Transverse colon (tissue), 4 donors: Measurements from ENCODE around the gene BBS12.

Experiments
- CTCF ChIP-seq, 5 experiments: fragments of 200-600 bp in 3 of 5; fragments of 450-650 bp in 2 of 5; sonication (generic) in 3 of 5; IDR thresholded peaks; 1 replicate in 2 of 5; 2 replicates in 3 of 5; pipeline ENCODE4 v1.5.1; 2016 to 2017; ENCODE audit warnings: antibody characterized with exemption in 5 of 5, inconsistent platforms in 3 of 5, mild to moderate bottlenecking in 2 of 5, moderate library complexity in 1 of 5
- EP300 ChIP-seq: sonication (generic); formaldehyde crosslinking; IDR thresholded peaks from one replicate; pipeline ENCODE4 v1.6.1; 2017; ENCODE audit warnings: antibody characterized with exemption, low read depth
- POLR2A ChIP-seq: fragments of 450-650 bp; IDR thresholded peaks from one replicate; pipeline ENCODE4 v1.6.1; 2016; ENCODE audit warnings: antibody characterized with exemption, mild to moderate bottlenecking, moderate library complexity
- POLR2AphosphoS5 ChIP-seq, 3 donors: sonication (generic); formaldehyde crosslinking; IDR thresholded peaks; one replicate each; pipeline ENCODE4 v1.6.1; 2016; ENCODE audit warnings: antibody characterized with exemption in 3 of 3

- TF ChIP-seq CTCF (IDR thresholded peaks at IDR 0.05) (no peak), POLR2A (no peak), EP300 (no peak), POLR2AphosphoS5 (IDR thresholded peaks at IDR 0.05) (no peak)
Observed at GRCh38 chr4:122785099-122785498, 52.6 kb downstream of the BBS12 start.
